HepG2 (cell line): ENCODE data around the gene MVB12A. TPM values are rescaled to one million over a fixed set of nuclear protein-coding genes. Genes with fewer than 3 reads are reported as not detected.

Source experiments
- CBX1 ChIP-seq: IDR thresholded peaks from one replicate; pipeline ENCODE4 v1.6.1; 2016; ENCODE audit warnings: antibody characterized with exemption, low read depth
- CTCF ChIP-seq: sonication (generic); formaldehyde crosslinking; IDR thresholded peaks from 2 replicates; pipeline ENCODE4 v1.5.0; 2020; ENCODE audit warnings: mild to moderate bottlenecking, missing genetic modification reagents, moderate library complexity
- DR1 ChIP-seq: sonication (generic); formaldehyde crosslinking; IDR thresholded peaks from 2 replicates; pipeline ENCODE4 v1.8.0; 2021; ENCODE audit warnings: mild to moderate bottlenecking, missing genetic modification reagents, inconsistent platforms
- EEA1 ChIP-seq: sonication (generic); formaldehyde crosslinking; IDR thresholded peaks from 2 replicates; pipeline ENCODE4 v1.5.1; 2020; ENCODE audit warnings: mild to moderate bottlenecking, missing genetic modification reagents, borderline replicate concordance
- ERF ChIP-seq: IDR thresholded peaks from 2 replicates; pipeline ENCODE4 v1.6.1; 2018; ENCODE audit warnings: missing biosample characterization, missing genetic modification reagents
- NFKBIZ ChIP-seq: IDR thresholded peaks from 2 replicates; pipeline ENCODE4 v1.6.1; 2018; ENCODE audit warnings: missing genetic modification reagents, missing compliant biosample characterization
- NRL ChIP-seq: sonication (generic); formaldehyde crosslinking; IDR thresholded peaks from 2 replicates; pipeline ENCODE4 v1.5.0; 2020; ENCODE audit warnings: missing genetic modification reagents, mild to moderate bottlenecking, moderate library complexity, borderline replicate concordance
- RFX3 ChIP-seq: IDR thresholded peaks from 2 replicates; pipeline ENCODE4 v1.6.1; 2016; ENCODE audit warnings: missing biosample characterization, missing genetic modification reagents
- SOX6 ChIP-seq, 2 experiments: fragments of 450-650 bp in 1 of 2; sonication (generic) in 1 of 2; formaldehyde crosslinking in 1 of 2; IDR thresholded peaks; 2 replicates each; pipeline versions ENCODE4 v1.4.0 to v1.6.1; 2017 to 2020; ENCODE audit warnings: antibody characterized with exemption in 1 of 2, mild to moderate bottlenecking in 1 of 2, missing genetic modification reagents in 1 of 2
- SRSF1 ChIP-seq: fragments of 200-400 bp; formaldehyde crosslinking; optimal IDR thresholded peaks from 2 replicates; pipeline ENCODE3; 2017; ENCODE audit warnings: mild to moderate bottlenecking, low read depth, low read length, moderate library complexity
- SRSF4 ChIP-seq: fragments of 200-400 bp; formaldehyde crosslinking; IDR thresholded peaks from one replicate; pipeline ENCODE4 v1.6.1; 2018; ENCODE audit warnings: mild to moderate bottlenecking, low read depth, low read length, moderate library complexity; ENCODE audit not compliant: poor library complexity, severe bottlenecking
- TSC22D2 ChIP-seq: sonication (generic); formaldehyde crosslinking; IDR thresholded peaks from 2 replicates; pipeline ENCODE4 v1.5.1; 2020; ENCODE audit warnings: missing genetic modification reagents, mild to moderate bottlenecking, borderline replicate concordance
- ZFP1 ChIP-seq: IDR thresholded peaks from 2 replicates; pipeline ENCODE4 v1.6.1; 2016
- ZFYVE20 ChIP-seq: sonication (generic); formaldehyde crosslinking; IDR thresholded peaks from 2 replicates; pipeline ENCODE4 v1.8.0; 2023; ENCODE audit warnings: low read depth, mild to moderate bottlenecking, moderate library complexity, missing genetic modification reagents, borderline replicate concordance
- ZMYM4 ChIP-seq: sonication (generic); formaldehyde crosslinking; IDR thresholded peaks from 2 replicates; pipeline ENCODE4 v1.8.1; 2023; ENCODE audit warnings: mild to moderate bottlenecking, missing genetic modification reagents
- ZNF235 ChIP-seq: sonication (generic); formaldehyde crosslinking; IDR thresholded peaks from 2 replicates; pipeline ENCODE4 v1.8.1; 2023; ENCODE audit warnings: mild to moderate bottlenecking, missing genetic modification reagents, borderline replicate concordance
- ZNF543 ChIP-seq: sonication (generic); formaldehyde crosslinking; IDR thresholded peaks from 2 replicates; pipeline ENCODE4 v1.4.0; 2020; ENCODE audit warnings: mild to moderate bottlenecking, missing genetic modification reagents
- ZNF550 ChIP-seq: sonication (generic); formaldehyde crosslinking; IDR thresholded peaks from 2 replicates; pipeline ENCODE4 v1.4.0; 2020; ENCODE audit warnings: mild to moderate bottlenecking, missing genetic modification reagents, borderline replicate concordance
- ZNF615 ChIP-seq: sonication (generic); formaldehyde crosslinking; IDR thresholded peaks from 2 replicates; pipeline ENCODE4 v1.5.0; 2020; ENCODE audit warnings: mild to moderate bottlenecking, missing genetic modification reagents, borderline replicate concordance
- ZNF749 ChIP-seq: sonication (generic); formaldehyde crosslinking; IDR thresholded peaks from 2 replicates; pipeline ENCODE4 v1.8.0; 2022; ENCODE audit warnings: mild to moderate bottlenecking, missing genetic modification reagents, moderate library complexity, borderline replicate concordance
- ZNF776 ChIP-seq: sonication (generic); formaldehyde crosslinking; IDR thresholded peaks from 2 replicates; pipeline ENCODE4 v1.4.0; 2020; ENCODE audit warnings: mild to moderate bottlenecking, missing genetic modification reagents
- polyA plus RNA-seq, 8 experiments: library from polyadenylated mRNA; depleted of rRNA in 3 of 8; stranded (reverse) in 7 of 8; unstranded in 1 of 8; fragments of >200 nt; fragmentation: Illumina TruSeq in 4 of 8; extraction: Trizol in 4 of 8; gene quantifications; 2 replicates each; pipeline versions ENCODE4 v1.2.1 to v1.2.3, GENCODE V29; 2011 to 2016; ENCODE audit warnings: low read depth in 4 of 8, missing spikeins in 1 of 8, mixed read lengths in 1 of 8; ENCODE audit not compliant: insufficient read depth in 1 of 8
- total RNA-seq, 5 experiments: library from RNA; depleted of rRNA; stranded (reverse); fragments of >200 nt; fragmentation: Illumina TruSeq; extraction: Trizol; gene quantifications; 2 replicates each; pipeline ENCODE4 v1.2.3, GENCODE V29; 2016; ENCODE audit warnings: low read depth in 1 of 5
- TF ChIP-seq, protein P1 (sequence below): IDR thresholded peaks from 2 replicates; pipeline ENCODE4 v1.6.1; 2012; ENCODE audit warnings: inconsistent platforms
- TF ChIP-seq, protein P2 (sequence below): sonication (generic); formaldehyde crosslinking; IDR thresholded peaks from 2 replicates; pipeline ENCODE4 v1.4.0; 2020; ENCODE audit warnings: missing genetic modification reagents
- TF ChIP-seq, protein P3 (sequence below): sonication (generic); formaldehyde crosslinking; IDR thresholded peaks from 2 replicates; pipeline ENCODE4 v1.8.1; 2023; ENCODE audit warnings: mild to moderate bottlenecking, missing genetic modification reagents, borderline replicate concordance

MVB12A gene
- total and polyA plus RNA-seq, 2 of the 13 experiments (the other 11 are each of a cell fraction or from before 2014, with no cell fraction given): 35.7 to 36.1 TPM

- TF ChIP-seq EEA1 (CRISPR knock-in tag): no peak; the same call in 1 of the 2 replicates
- TF ChIP-seq DR1 (CRISPR knock-in tag): no peak
- TF ChIP-seq CBX1: no peak
- no peak for TF ChIP-seq ZNF235
- no peak for TF ChIP-seq SRSF4
- TF ChIP-seq NRL (CRISPR knock-in tag): no peak
- peak; percentile 56; the same call in 1 of the 2 replicates for TF ChIP-seq ZFP1 (CRISPR knock-in tag)
- no peak for TF ChIP-seq SOX6 (IDR thresholded peaks at IDR 0.05)
- TF ChIP-seq SOX6 (CRISPR knock-in tag; IDR thresholded peaks at IDR 0.05): peak; percentile 43; the same call in 1 of the 2 replicates
- TF ChIP-seq, protein P1, sequence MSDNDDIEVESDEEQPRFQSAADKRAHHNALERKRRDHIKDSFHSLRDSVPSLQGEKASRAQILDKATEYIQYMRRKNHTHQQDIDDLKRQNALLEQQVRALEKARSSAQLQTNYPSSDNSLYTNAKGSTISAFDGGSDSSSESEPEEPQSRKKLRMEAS: peak; percentile 87
- no peak for TF ChIP-seq ZNF749 (CRISPR knock-in tag)
- peak; percentile 94 for TF ChIP-seq ZNF543 (CRISPR knock-in tag)
- TF ChIP-seq, protein P2, sequence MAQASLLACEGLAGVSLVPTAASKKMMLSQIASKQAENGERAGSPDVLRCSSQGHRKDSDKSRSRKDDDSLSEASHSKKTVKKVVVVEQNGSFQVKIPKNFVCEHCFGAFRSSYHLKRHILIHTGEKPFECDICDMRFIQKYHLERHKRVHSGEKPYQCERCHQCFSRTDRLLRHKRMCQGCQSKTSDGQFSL (CRISPR knock-in tag): peak; percentile 99
- TF ChIP-seq ZMYM4 (CRISPR knock-in tag): peak; percentile 77
- no peak for TF ChIP-seq ZNF550 (CRISPR knock-in tag)
- 0 out of 2 replicates have a peak, but pooled peaks have one; percentile 63 for TF ChIP-seq ZNF776 (CRISPR knock-in tag)
- TF ChIP-seq ZFYVE20 (CRISPR knock-in tag): no peak
- peak; percentile 85 for TF ChIP-seq ERF (CRISPR knock-in tag)
- peak; percentile 41; the same call in 1 of the 2 replicates for TF ChIP-seq RFX3 (CRISPR knock-in tag)
- no peak for TF ChIP-seq SRSF1
- no peak for TF ChIP-seq ZNF615 (CRISPR knock-in tag)
- TF ChIP-seq, protein P3, sequence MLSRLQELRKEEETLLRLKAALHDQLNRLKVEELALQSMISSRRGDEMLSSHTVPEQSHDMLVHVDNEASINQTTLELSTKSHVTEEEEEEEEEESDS (CRISPR knock-in tag): peak; percentile 61; the same call in 1 of the 2 replicates
- no peak for TF ChIP-seq NFKBIZ (CRISPR knock-in tag)
- 0 out of 2 replicates have a peak, but pooled peaks have one; percentile 63 for TF ChIP-seq TSC22D2 (CRISPR knock-in tag)
- TF ChIP-seq CTCF (CRISPR knock-in tag): peak; percentile 6; the same call in 1 of the 2 replicates
Observed at GRCh38 chr19:17419621-17420474, at the start of gene MVB12A (continued).
